HFFc6 (cell line): ENCODE measurements around the gene OPCML. TPM values are rescaled to one million over a fixed set of nuclear protein-coding genes. Genes with fewer than 3 reads are reported as not detected.

Experiments used
- DNase-seq: peaks from one replicate; pipeline ENCODE4 v3.0.0-alpha.2; 2018
- H3K27ac Mint-ChIP-seq: 2 replicates; pipeline ENCODE4 v1.8.0; 2020; ENCODE audit warnings: mild to moderate bottlenecking, mixed read lengths
- H3K27me3 Mint-ChIP-seq: 2 replicates; pipeline ENCODE4 v1.8.0; 2021; ENCODE audit warnings: mild to moderate bottlenecking, moderate library complexity, mixed read lengths; ENCODE audit not compliant: insufficient read depth
- H3K36me3 Mint-ChIP-seq: 2 replicates; pipeline ENCODE4 v1.8.0; 2021; ENCODE audit warnings: low read depth, mixed read lengths
- H3K4me1 Mint-ChIP-seq: 2 replicates; pipeline ENCODE4 v1.8.0; 2020; ENCODE audit warnings: low read depth, mixed read lengths
- H3K4me3 Mint-ChIP-seq: 2 replicates; pipeline ENCODE4 v1.8.0; 2020; ENCODE audit warnings: mild to moderate bottlenecking, moderate library complexity, mixed read lengths
- H3K9me3 Mint-ChIP-seq: 2 replicates; pipeline ENCODE4 v1.8.0; 2020; ENCODE audit warnings: mild to moderate bottlenecking, mixed read lengths
- CTCF ChIP-seq: fragments of 200-600 bp; sonication (generic); IDR thresholded peaks from 2 replicates; pipeline ENCODE4 v1.5.0; 2021; ENCODE audit warnings: antibody characterized with exemption, mild to moderate bottlenecking
- total RNA-seq, 6 experiments: library from RNA; stranded (reverse); fragmentation: NEBNext Ultra II Directional; extraction: Animal tissue kit (Norgen Biotek cat#: 25700); gene quantifications; 2 replicates in 1 of 6; 3 replicates in 5 of 6; pipeline ENCODE4 v1.2.3, GENCODE V29; 2021

OPCML gene
- total RNA-seq, 6 experiments from 2014 or later: 0.11 to 1.7 (median 0.33) TPM

GRCh38 chr11:132933703-132934102 lies 598.6 kb downstream of the OPCML start:
- Mint-ChIP-seq H3K27me3 (peaks cover 3% of the 10 kb centered on the region), H3K9me3 (0 out of 2 replicates have a peak, but pooled peaks cover 4% of the 10 kb centered on the region), H3K4me3 (no peak overlapping the region), H3K36me3 (no peaks in the 10 kb centered on the region), H3K4me1 (no peaks in the 10 kb centered on the region), H3K27ac (no peak overlapping the region)
- TF ChIP-seq CTCF: no peak
- DNase-seq: no peak

GRCh38 chr11:132925825-132926469 lies 606.4 kb downstream of the OPCML start:
- Mint-ChIP-seq H3K27me3 (peaks cover 3% of the 10 kb centered on the region), H3K9me3 (peaks cover 4% of the 10 kb centered on the region; the same call in 1 of the 2 replicates)
- TF ChIP-seq CTCF: no peak

DNA sequence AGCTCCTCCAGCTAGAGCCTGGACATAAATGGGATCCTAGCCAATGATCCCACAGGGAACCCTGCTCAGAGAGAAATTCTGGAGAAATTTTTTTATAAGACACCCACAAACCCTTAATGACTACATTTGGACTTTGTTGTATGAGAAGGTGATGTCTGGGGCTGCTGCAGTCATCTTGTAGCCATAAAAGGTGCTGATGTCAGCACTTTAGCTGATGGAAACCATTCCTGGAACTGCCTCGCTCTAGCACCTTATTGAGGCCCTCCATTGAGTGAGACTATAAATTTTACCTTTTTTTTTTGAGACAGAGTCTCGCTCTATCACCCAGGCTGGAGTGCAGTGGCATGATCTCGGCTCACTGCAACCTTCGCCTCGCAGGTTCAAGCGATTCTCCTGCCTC lies 610.7 kb downstream of the OPCML start:
- no peaks in the 10 kb centered on the region for H3K36me3 Mint-ChIP-seq
- H3K27me3 Mint-ChIP-seq: peaks cover 3% of the 10 kb centered on the region; the same call in 1 of the 2 replicates
- no peak overlapping the region for H3K27ac Mint-ChIP-seq
- H3K4me3 Mint-ChIP-seq: no peak overlapping the region
- no peaks in the 10 kb centered on the region; the same call in 1 of the 2 replicates for H3K9me3 Mint-ChIP-seq
- TF ChIP-seq CTCF: no peak
- H3K4me1 Mint-ChIP-seq: no peaks in the 10 kb centered on the region
- no peak for DNase-seq

More at GRCh38 chr11:132925825-132926469, 606.4 kb downstream of the OPCML start:
- Mint-ChIP-seq H3K27ac (no peak overlapping the region), H3K36me3 (no peaks in the 10 kb centered on the region), H3K4me3 (no peak overlapping the region), H3K4me1 (no peaks in the 10 kb centered on the region)
- DNase-seq: no peak

- Mint-ChIP-seq H3K9me3 (no peaks in the 10 kb centered on the region; the same call in 1 of the 2 replicates), H3K4me1 (no peaks in the 10 kb centered on the region), H3K4me3 (no peak overlapping the region), H3K36me3 (no peaks in the 10 kb centered on the region), H3K27ac (no peak overlapping the region), H3K27me3 (peaks cover 3% of the 10 kb centered on the region; the same call in 1 of the 2 replicates)
- no peak for TF ChIP-seq CTCF
- no peak for DNase-seq
Observed at GRCh38 chr11:132920451-132921096, 611.7 kb downstream of the OPCML start.

- Mint-ChIP-seq H3K4me3 (no peak overlapping the region), H3K4me1 (peaks cover 8% of the 10 kb centered on the region; the same call in 1 of the 2 replicates), H3K27me3 (peaks cover 5% of the 10 kb centered on the region; the same call in 1 of the 2 replicates), H3K36me3 (no peaks in the 10 kb centered on the region), H3K9me3 (no peaks in the 10 kb centered on the region), H3K27ac (no peak overlapping the region)
- no peak for DNase-seq
- TF ChIP-seq CTCF: no peak
Observed at GRCh38 chr11:132914600-132914999, 617.7 kb downstream of the OPCML start.
